Transverse colon (tissue), 4 donors: Measurements from ENCODE around the gene MAP4K3. TPM values are rescaled to one million over a fixed set of nuclear protein-coding genes. Genes with fewer than 3 reads are reported as not detected.

ENCODE experiments used
- DNase-seq: peaks from one replicate; pipeline ENCODE4 v3.0.0-alpha.2; 2019
- H3K27ac ChIP-seq, 4 donors: fragments of 200-600 bp; sonication (generic); 2 replicates each; pipeline ENCODE4 v1.5.1; 2016 to 2018; ENCODE audit warnings: inconsistent platforms in 4 of 4
- H3K27me3 ChIP-seq: fragments of 200-600 bp; sonication (generic); 2 replicates; pipeline ENCODE4 v1.5.1; 2017; ENCODE audit warnings: inconsistent platforms
- H3K36me3 ChIP-seq, 4 donors: fragments of 200-600 bp; sonication (generic); 2 replicates each; pipeline ENCODE4 v1.5.1; 2017 to 2019; ENCODE audit warnings: inconsistent platforms in 4 of 4
- H3K4me1 ChIP-seq, 4 donors: fragments of 200-600 bp; sonication (generic); 2 replicates each; pipeline ENCODE4 v1.5.1; 2017 to 2020; ENCODE audit warnings: inconsistent platforms in 4 of 4
- H3K4me3 ChIP-seq, 4 donors: fragments of 200-600 bp; sonication (generic); 1 replicate in 1 of 4; 2 replicates in 3 of 4; pipeline versions ENCODE4 v1.5.1 to v1.6.1; 2017 to 2019; ENCODE audit warnings: inconsistent platforms in 4 of 4
- H3K9me3 ChIP-seq, 2 donors: fragments of 200-600 bp; sonication (generic); 2 replicates each; pipeline ENCODE4 v1.5.1; 2017 to 2019; ENCODE audit warnings: inconsistent platforms in 2 of 2
- EP300 ChIP-seq: sonication (generic); formaldehyde crosslinking; IDR thresholded peaks from one replicate; pipeline ENCODE4 v1.6.1; 2017; ENCODE audit warnings: antibody characterized with exemption, low read depth
- POLR2A ChIP-seq: fragments of 450-650 bp; IDR thresholded peaks from one replicate; pipeline ENCODE4 v1.6.1; 2016; ENCODE audit warnings: antibody characterized with exemption, mild to moderate bottlenecking, moderate library complexity
- POLR2AphosphoS5 ChIP-seq, 3 donors: sonication (generic); formaldehyde crosslinking; IDR thresholded peaks; one replicate each; pipeline ENCODE4 v1.6.1; 2016; ENCODE audit warnings: antibody characterized with exemption in 3 of 3
- WGBS, 2 donors: methylation state at CpG; one replicate each; pipeline ENCODE4 v1.1.5; 2018; ENCODE audit warnings: low coverage in 1 of 2; 5-methylcytosine and 5-hydroxymethylcytosine counted together
- in situ Hi-C, 4 donors: fragments of 200-750 bp; cut with MboI; loops; one replicate each; pipeline versions ENCODE4 v1.15.0 to v1.15.1; 2017; ENCODE audit warnings: low sequenced_read_pairs in 3 of 4, low pct_ligation_motif_present in 1 of 4, low pct_unique_long_range_greater_than_20kb in 1 of 4
- intact Hi-C: fragments of 100-400 bp; cut with DNase I; formaldehyde crosslinking; loops from one replicate; pipeline ENCODE4 v1.15.1; 2023; ENCODE audit warnings: low total_unique reads
- total RNA-seq, 4 donors: library from RNA; depleted of rRNA; stranded (reverse); fragments of >200 nt; gene quantifications; one replicate each; pipeline ENCODE4 v1.1.0, GENCODE V29; 2016
- TF ChIP-seq, protein P1 (sequence below), 5 experiments: fragments of 200-600 bp in 3 of 5; fragments of 450-650 bp in 2 of 5; sonication (generic) in 3 of 5; IDR thresholded peaks; 1 replicate in 2 of 5; 2 replicates in 3 of 5; pipeline ENCODE4 v1.5.1; 2016 to 2017; ENCODE audit warnings: antibody characterized with exemption in 5 of 5, inconsistent platforms in 3 of 5, mild to moderate bottlenecking in 2 of 5, moderate library complexity in 1 of 5

MAP4K3 gene
- total RNA-seq, 4 donors from 2014 or later = 42.6 to 131 (median 91.8) TPM

DNA sequence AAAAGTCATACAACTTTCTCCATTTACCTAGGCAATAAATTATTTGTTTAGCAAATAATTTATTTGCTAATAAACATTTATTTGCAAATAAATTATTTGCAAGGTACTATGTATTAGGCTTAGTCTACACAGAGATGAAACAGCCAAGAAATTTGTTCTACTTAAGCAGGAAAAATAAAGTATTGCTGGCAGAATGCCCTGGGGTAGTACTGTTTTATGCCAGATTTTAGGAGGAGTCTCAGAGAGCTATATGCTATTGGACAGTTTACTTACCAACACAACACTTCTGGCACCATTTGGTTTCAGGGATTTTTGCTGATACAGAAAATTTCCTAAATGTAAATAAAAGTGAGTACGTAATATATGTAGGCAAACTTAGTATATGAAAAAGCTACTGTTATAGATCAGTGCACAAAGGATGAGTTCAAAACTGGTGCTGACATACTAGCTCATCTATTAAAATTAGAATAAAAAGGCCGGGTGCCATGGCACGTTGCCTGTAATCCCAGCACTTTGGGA is 170.1 kb downstream of the MAP4K3 start:
- 96 to 100% methylated on average over 3 of the region's 3 CpGs for WGBS, 2 donors
- H3K4me1 ChIP-seq = peaks cover 0 to 15% (median 6%) of the 10 kb centered on the region in 4 donors
- H3K36me3 ChIP-seq = peaks cover 0 to 12% (median 2%) of the 10 kb centered on the region in 4 donors
- no peak for DNase-seq
- no peaks in the 10 kb centered on the region for H3K27me3 ChIP-seq
- H3K27ac ChIP-seq = no peak overlapping the region
- H3K4me3 ChIP-seq = no peak overlapping the region
- in situ Hi-C loops = no loop called here
- no peaks in the 10 kb centered on the region for H3K9me3 ChIP-seq
- TF ChIP-seq, protein P1, sequence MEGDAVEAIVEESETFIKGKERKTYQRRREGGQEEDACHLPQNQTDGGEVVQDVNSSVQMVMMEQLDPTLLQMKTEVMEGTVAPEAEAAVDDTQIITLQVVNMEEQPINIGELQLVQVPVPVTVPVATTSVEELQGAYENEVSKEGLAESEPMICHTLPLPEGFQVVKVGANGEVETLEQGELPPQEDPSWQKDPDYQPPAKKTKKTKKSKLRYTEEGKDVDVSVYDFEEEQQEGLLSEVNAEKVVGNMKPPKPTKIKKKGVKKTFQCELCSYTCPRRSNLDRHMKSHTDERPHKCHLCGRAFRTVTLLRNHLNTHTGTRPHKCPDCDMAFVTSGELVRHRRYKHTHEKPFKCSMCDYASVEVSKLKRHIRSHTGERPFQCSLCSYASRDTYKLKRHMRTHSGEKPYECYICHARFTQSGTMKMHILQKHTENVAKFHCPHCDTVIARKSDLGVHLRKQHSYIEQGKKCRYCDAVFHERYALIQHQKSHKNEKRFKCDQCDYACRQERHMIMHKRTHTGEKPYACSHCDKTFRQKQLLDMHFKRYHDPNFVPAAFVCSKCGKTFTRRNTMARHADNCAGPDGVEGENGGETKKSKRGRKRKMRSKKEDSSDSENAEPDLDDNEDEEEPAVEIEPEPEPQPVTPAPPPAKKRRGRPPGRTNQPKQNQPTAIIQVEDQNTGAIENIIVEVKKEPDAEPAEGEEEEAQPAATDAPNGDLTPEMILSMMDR (IDR thresholded peaks at IDR 0.05) = no peak
- TF ChIP-seq POLR2A (no peak), EP300 (no peak), POLR2AphosphoS5 (IDR thresholded peaks at IDR 0.05) (no peak)
- intact Hi-C loops = no loop called here

DNA sequence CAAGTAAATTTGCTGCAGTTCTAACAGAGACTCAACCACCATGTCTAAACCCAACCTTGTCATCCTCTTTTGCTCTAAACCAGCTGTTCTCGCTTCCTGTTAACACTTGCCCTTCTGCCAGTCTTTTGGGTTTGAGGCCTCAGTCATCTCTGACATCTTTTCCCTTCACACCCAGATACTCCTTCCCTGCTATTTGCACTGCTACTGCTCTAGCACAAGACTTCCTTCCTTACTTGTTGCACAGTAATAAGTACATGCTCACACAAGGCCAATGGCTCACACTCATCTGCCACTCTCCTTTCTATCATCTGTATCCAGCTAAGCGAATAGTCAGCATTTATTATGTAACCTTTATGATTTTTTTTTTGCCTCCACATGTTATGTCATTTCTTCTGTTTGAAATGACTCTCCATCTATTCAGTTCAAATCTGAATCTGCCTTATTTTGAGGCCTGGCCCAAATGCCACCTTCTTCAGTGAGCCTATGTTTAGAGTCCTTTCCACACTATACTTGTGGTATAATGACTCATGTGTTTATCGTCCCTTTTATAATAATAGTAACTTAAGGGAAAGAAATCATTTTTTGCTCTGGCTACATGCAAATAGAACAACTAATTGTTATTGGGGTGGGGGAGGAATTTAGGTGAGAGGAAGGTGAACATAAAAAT is 170.8 kb downstream of the MAP4K3 start:
- H3K4me3 ChIP-seq = no peak overlapping the region
- intact Hi-C loops = no loop called here
- in situ Hi-C loops = no loop called here
- WGBS, 2 donors = 77 to 86% methylated on average over 2 to 3 of the region's 3 CpGs
- no peaks in the 10 kb centered on the region for H3K27me3 ChIP-seq
- no peak overlapping the region for H3K27ac ChIP-seq
- peaks cover 0 to 15% (median 6%) of the 10 kb centered on the region in 4 donors for H3K4me1 ChIP-seq
- no peak for DNase-seq
- H3K9me3 ChIP-seq = no peaks in the 10 kb centered on the region
- peaks cover 0 to 12% (median 2%) of the 10 kb centered on the region in 4 donors for H3K36me3 ChIP-seq
- TF ChIP-seq, protein P1 (IDR thresholded peaks at IDR 0.05) = no peak
- no peak for TF ChIP-seq POLR2A
- no peak for TF ChIP-seq EP300
- no peak for TF ChIP-seq POLR2AphosphoS5 (IDR thresholded peaks at IDR 0.05)

DNA sequence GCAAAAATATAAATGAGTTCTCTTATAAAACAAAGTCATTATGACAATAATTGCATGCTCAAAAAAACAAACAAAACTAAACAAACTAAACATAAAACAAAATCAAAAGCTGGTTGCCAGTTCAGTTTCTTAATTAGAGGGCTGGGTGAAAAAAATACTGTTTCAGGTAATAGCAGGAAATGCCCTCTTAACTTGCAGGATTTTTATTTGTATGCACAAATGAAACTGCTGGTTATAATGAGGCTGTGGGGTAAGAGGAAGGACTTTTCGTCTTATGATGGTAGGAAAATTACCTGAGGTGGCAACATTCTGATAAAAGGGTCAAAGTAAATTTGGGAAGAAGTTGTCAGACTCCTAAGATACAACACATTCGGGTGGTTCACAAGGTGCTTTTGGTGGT is 171.8 kb downstream of the MAP4K3 start:
- Histone ChIP-seq H3K4me3 (no peak overlapping the region), H3K27ac (peak overlapping the region in 1 of 4 donors; percentile 20), H3K27me3 (no peaks in the 10 kb centered on the region), H3K36me3 (peaks cover 0 to 14% (median 4%) of the 10 kb centered on the region in 4 donors), H3K4me1 (peaks cover 0 to 15% (median 6%) of the 10 kb centered on the region in 4 donors), H3K9me3 (no peaks in the 10 kb centered on the region)
- DNase-seq = no peak
- in situ Hi-C loops = no loop called here
- TF ChIP-seq EP300 = no peak
- no peak for TF ChIP-seq POLR2AphosphoS5 (IDR thresholded peaks at IDR 0.05)
- no peak for TF ChIP-seq POLR2A
- TF ChIP-seq, protein P1 (IDR thresholded peaks at IDR 0.05) = no peak
- 49 to 54% methylated on average over 2 of the region's 2 CpGs for WGBS, 2 donors
- intact Hi-C loops = no loop called here

DNA sequence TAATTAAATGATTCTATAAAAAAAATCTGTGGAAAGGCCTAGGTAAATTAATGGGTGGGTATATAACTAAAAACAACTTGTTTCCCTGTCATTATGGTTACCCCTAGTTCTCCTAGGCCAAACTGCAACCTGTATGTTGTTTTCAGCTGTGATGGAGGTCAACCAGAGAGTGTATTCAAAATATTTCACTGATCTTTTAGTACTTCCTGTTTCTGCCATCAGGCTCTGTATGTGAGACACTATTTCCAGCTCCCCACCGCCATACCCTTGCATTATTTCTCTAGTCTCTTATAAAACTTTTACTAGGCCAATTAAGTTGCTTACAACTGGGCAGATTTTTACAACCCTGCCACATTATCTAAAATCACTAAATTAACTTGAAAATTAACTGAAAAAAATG is 172.4 kb downstream of the MAP4K3 start:
- Histone ChIP-seq H3K4me1 (peaks cover 0 to 15% (median 6%) of the 10 kb centered on the region in 4 donors), H3K27me3 (no peaks in the 10 kb centered on the region), H3K36me3 (peaks cover 0 to 19% (median 6%) of the 10 kb centered on the region in 4 donors), H3K4me3 (no peak overlapping the region), H3K9me3 (no peaks in the 10 kb centered on the region), H3K27ac (no peak overlapping the region)
- no peak for DNase-seq
- TF ChIP-seq POLR2AphosphoS5 (IDR thresholded peaks at IDR 0.05) = no peak
- no peak for TF ChIP-seq POLR2A
- no peak for TF ChIP-seq EP300
- TF ChIP-seq, protein P1 (IDR thresholded peaks at IDR 0.05) = no peak
- intact Hi-C loops = no loop called here
- WGBS, 2 donors = 41 to 60% methylated on average over 1 of the region's 1 CpG
- in situ Hi-C loops = no loop called here
